T-helper 1 cell (primary cell): Measurements from ENCODE around the gene NKIRAS1.
"Not testable (repeated sequence)": the region's sequence is repeated elsewhere in the genome, so short reads cannot be mapped to it uniquely, and the experiment has no call there.

Experiments used
- DNase-seq, 5 donors: peaks; one replicate each; pipeline ENCODE4 v3.0.0-alpha.2; 2012 to 2020

Gene NKIRAS1

GRCh38 chr3:23867838-23868237, 49.0 kb downstream of the NKIRAS1 start:
- no peak for DNase-seq

DNA sequence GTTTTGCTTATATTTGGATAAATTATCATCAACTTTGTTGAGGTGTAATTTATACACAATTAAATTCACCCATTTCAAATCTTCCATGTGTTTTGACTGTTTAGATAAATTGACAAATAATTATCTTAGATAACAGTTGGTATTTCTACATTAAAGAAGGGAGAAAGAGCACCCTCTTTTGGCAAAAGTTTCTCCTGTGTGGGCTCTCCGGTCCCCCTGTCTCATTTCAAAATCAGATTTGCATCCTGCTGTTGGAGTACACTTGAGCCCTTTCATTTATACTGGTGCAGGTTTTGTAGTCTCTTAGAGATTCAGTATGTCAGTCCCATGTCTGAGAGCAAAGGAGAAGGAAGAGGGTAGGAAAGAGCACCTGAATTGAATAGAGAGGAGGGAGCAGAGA, 49.4 kb downstream of the NKIRAS1 start:
- no peak for DNase-seq

GRCh38 chr3:23865595-23866396, 51.0 kb downstream of the NKIRAS1 start:
- DNase-seq = no peak

DNA sequence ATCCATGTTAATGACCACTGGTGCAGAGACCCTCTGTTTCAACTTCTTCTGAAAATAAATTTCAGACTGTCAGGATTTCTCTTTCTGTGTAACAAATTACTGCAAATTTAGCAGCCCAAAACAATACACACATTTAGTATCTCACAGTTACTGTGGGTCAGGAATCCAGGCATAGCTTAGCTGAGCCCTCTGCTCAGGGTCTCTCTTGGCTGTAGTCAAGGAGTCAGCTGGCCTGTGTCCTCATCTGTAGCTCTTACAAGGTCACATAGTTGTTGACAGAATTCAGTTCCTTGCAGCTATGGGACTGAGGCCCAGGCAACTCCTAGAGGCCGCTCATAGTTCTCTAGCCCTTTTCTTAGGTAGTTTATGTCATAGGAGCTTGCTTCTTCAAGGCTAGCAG, 51.9 kb downstream of the NKIRAS1 start:
- no peak for DNase-seq

DNA sequence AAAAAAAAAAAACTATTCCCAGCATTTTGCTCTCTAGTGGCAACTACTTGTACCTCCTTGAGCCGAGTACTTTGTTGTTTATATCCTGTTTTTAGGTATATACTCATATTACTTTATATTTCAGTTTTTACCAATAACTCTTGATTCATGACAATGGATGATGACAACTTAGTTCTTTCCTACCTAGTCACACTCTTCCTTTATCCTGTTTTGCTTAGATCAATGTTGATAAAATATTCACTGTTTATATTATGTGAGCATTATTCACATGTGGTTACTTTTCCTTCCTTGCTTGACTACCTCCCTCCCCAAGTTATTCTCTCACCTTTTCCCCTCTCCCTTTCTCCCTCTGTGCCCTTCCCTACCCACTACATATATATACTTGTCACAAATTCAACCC, 53.7 kb downstream of the NKIRAS1 start:
- DNase-seq = no peak

- no peak for DNase-seq
These were observed 55.1 kb downstream of the NKIRAS1 start for GRCh38 chr3:23861689-23862088.

- no peak for DNase-seq
These were observed 56.9 kb downstream of the NKIRAS1 start for GRCh38 chr3:23859839-23860382.

DNA sequence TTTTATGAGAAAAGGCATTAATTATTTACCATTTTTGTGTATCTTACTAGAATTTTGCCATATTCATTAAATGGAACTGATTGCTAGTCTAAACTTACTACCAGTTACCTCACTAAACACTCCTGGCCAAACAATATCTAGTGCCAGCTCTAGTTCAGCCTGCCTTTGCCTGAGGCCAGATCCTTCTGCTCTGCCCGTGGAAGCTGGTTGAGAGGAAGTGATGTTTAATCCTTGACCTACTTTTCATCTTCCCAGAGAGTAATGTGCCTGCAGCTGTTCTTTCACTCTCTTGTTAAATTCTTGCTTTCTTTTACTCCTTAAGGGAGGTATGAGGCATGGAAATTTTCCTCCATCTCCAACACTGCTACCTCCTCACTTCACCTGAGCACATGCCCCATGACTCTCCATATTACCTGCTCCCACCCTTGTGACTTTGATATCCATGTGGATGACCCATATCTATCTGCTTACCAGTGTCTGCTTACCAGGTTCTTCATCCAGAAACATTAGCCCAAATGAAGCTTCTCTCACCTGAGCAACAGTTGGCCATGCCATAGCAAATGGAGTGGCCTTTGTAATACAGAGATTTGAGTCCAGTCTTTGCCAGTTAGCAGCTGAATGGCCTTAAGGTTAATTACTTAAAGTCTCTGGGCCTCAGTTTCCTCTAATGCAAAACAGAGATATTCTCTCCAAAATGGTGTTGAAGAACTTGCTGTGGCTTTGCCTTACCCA, 57.6 kb downstream of the NKIRAS1 start:
- DNase-seq = no peak

DNA sequence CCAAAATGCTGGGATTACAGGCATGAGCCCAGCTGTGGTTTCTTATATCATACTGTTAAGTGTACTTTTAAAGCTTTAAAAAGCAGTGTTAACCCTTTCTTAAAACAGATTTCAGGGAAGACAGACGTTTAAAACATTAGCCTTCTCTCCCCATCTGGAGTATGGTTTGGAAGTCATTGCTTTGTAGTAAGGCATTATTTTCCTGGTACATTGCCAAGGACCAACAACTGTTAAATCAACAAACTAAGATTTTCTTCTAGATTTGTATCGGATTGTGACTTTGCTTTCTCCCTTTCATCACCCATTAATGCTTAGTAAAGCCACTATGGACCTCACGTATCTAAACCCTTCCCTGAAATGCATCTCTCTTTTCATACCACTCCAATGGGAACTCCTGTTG, 60.5 kb downstream of the NKIRAS1 start:
- no peak for DNase-seq

DNA sequence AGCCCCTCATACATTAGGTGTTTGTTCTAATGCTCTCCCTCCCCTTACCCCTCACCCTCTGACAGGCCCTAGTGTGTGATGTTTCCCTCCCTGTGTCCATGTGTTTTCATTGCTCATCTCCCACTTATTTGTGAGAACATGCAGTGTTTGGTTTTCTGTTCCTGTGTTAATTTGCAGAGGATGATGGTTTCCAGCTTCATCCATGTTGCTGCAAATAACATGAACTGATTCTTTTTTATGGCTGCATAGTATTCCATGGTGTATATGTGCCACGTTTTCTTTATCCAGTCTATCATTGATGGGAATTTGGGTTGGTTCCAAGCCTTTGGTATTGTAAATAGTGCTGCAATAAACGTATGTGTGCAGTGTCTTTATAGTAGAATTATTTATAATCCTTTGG, 67.3 kb downstream of the NKIRAS1 start:
- DNase-seq = not testable (repeated sequence)

DNA sequence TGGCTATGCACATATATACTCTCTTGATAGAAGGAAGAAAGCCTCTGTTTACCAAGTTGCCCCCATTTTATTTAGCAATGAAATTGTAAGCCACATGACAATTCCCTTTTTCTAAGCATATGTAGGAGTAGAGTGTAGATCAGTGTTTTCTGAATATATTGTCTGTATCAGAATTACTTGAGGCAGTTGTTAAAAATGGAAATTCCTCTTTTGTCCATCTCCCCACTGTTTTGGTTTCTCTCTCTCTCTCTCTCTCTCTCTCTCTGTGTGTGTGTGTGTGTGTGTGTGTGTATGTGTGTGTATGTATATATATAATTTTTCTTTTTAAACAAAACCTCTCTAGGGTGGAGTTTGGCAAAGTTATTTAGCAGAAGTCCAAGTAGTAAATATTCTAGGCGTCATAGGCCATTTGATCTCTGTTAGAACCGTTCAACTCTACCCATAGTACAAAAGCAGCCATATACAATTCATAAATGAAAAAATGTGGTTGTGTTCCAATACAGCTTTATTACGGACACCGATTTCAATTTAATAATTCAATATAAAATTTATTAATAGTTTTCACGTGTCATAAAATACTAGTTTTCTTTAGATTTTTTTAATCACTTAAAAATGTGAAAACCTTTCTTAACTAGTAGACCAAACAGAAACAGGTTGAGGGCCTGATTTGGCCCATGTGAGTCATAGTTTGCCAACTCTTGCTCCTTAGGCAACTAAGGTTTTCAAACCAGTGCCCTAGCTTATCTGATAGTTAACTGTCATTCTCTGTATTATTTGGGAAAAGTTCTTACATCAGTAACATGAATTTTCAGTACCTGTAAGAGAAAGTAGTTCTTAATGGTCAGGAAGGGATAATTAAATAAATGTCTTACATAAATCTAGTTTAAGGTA, 71.2 kb downstream of the NKIRAS1 start:
- no peak for DNase-seq

DNA sequence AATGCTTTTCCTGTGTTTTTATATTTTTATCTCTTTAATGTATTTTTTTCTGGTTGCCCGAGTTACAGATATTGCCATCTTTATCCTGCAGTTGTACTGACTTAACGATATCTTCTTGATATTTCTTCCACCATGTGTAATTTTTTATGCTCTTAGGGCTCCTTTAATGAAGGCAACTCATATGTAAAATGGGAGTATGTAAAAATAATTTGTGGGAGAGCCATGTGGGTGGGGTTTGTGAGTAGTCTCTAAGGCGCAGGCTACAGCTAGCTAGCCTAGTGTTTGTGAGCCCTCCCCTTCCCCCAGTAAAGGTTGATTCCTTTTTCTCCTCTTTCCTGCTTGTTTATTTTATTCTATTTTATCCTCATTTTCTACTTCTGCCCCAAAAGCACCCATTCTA, 72.9 kb downstream of the NKIRAS1 start:
- DNase-seq = no peak
